Measurements from ENCODE around the gene ACO2. TPM values are rescaled to one million over a fixed set of nuclear protein-coding genes. Genes with fewer than 3 reads are reported as not detected.

Gene ACO2
- total and polyA plus RNA-seq, 2 of the 13 experiments (the other 11 are each of a cell fraction or from before 2014, with no cell fraction given): 19.2 to 45.6 TPM

DNA sequence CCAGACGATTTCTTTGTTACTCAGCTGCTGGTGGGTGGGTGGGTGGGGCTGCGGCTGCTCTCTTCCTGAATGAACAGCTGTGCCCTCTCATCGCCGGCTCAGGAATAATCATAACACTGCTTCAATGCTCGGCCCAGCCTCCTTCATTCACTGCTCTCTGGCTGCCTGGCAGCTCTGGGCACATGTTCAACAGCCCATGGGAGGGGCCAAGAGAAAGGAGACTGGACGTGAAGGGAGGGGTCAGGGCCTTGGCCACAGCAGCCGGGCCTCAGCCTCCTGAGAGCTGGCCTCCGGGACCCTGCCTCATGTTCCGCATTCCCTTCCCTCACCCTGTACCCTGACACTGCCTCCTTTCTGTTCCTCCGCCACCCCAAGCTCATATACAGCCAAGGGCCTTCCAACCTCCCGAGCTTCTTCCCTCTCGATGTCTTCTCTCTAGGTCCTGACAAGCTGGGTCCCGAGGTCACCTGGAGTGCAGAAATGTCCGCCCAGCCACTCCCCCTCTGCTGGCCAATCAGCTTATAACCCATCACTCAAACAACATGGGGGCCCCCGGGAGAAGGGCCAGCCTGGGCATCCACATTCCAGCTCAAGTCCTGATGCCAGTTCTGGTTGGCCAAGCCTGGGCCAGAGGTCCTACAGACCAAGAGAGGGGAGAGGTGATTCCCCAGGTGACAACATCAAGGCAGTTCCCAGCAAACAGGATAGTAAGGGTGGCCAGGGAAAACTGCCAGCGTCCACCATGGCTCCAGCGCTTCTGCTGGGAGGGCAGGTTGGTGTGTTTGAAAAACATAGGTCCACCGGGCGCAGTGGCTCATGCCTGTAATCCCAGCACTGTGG is 88.7 kb downstream of the ACO2 start (continued):
- TF ChIP-seq, protein P1, sequence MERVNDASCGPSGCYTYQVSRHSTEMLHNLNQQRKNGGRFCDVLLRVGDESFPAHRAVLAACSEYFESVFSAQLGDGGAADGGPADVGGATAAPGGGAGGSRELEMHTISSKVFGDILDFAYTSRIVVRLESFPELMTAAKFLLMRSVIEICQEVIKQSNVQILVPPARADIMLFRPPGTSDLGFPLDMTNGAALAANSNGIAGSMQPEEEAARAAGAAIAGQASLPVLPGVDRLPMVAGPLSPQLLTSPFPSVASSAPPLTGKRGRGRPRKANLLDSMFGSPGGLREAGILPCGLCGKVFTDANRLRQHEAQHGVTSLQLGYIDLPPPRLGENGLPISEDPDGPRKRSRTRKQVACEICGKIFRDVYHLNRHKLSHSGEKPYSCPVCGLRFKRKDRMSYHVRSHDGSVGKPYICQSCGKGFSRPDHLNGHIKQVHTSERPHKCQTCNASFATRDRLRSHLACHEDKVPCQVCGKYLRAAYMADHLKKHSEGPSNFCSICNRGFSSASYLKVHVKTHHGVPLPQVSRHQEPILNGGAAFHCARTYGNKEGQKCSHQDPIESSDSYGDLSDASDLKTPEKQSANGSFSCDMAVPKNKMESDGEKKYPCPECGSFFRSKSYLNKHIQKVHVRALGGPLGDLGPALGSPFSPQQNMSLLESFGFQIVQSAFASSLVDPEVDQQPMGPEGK (CRISPR knock-in tag; IDR thresholded peaks at IDR 0.05): peak; percentile 9; the same call in 1 of the 2 replicates
- TF ChIP-seq JARID2 (CRISPR knock-in tag; IDR thresholded peaks at IDR 0.05; ENCODE audit: insufficient replicate concordance) (no peak), GPN1 (CRISPR knock-in tag; IDR thresholded peaks at IDR 0.05; ENCODE audit: borderline replicate concordance) (no peak), KDM6A (CRISPR knock-in tag; IDR thresholded peaks at IDR 0.05; ENCODE audit: low read depth) (no peak), RXRB (CRISPR knock-in tag; IDR thresholded peaks at IDR 0.05; ENCODE audit: borderline replicate concordance) (peak; percentile 19; the same call in 1 of the 2 replicates), ZNF484 (CRISPR knock-in tag; IDR thresholded peaks at IDR 0.05; ENCODE audit: borderline replicate concordance, low read depth) (no peak), ZNF225 (CRISPR knock-in tag; IDR thresholded peaks at IDR 0.05) (0 out of 2 replicates have a peak, but pooled peaks have one; percentile 35), RXRA (CRISPR knock-in tag; IDR thresholded peaks at IDR 0.05) (peak; percentile 49; the same call in 1 of the 2 replicates), ZNF598 (CRISPR knock-in tag; IDR thresholded peaks at IDR 0.05; ENCODE audit: borderline replicate concordance) (0 out of 2 replicates have a peak, but pooled peaks have one; percentile 24), NBN (conservative IDR thresholded peaks at IDR 0.05) (no peak), FOXK1 (CRISPR knock-in tag; IDR thresholded peaks at IDR 0.05; ENCODE audit: borderline replicate concordance, low read depth) (no peak), KDM5B (CRISPR knock-in tag; IDR thresholded peaks at IDR 0.05; ENCODE audit: borderline replicate concordance) (peak; percentile 47; the same call in 1 of the 2 replicates), ZNF317 (CRISPR knock-in tag; IDR thresholded peaks at IDR 0.05) (no peak)
- TF ChIP-seq, protein P2, sequence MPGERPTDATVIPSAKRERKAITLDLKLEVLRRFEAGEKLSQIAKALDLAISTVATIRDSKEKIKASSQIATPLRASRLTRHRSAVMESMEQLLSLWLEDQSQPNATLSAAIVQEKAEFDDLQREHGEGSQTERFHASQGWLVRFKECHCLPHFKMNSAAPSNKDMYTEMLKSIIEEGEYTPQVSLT (CRISPR knock-in tag; IDR thresholded peaks at IDR 0.05; ENCODE audit: borderline replicate concordance, low read depth): no peak
- TF ChIP-seq, protein P3, sequence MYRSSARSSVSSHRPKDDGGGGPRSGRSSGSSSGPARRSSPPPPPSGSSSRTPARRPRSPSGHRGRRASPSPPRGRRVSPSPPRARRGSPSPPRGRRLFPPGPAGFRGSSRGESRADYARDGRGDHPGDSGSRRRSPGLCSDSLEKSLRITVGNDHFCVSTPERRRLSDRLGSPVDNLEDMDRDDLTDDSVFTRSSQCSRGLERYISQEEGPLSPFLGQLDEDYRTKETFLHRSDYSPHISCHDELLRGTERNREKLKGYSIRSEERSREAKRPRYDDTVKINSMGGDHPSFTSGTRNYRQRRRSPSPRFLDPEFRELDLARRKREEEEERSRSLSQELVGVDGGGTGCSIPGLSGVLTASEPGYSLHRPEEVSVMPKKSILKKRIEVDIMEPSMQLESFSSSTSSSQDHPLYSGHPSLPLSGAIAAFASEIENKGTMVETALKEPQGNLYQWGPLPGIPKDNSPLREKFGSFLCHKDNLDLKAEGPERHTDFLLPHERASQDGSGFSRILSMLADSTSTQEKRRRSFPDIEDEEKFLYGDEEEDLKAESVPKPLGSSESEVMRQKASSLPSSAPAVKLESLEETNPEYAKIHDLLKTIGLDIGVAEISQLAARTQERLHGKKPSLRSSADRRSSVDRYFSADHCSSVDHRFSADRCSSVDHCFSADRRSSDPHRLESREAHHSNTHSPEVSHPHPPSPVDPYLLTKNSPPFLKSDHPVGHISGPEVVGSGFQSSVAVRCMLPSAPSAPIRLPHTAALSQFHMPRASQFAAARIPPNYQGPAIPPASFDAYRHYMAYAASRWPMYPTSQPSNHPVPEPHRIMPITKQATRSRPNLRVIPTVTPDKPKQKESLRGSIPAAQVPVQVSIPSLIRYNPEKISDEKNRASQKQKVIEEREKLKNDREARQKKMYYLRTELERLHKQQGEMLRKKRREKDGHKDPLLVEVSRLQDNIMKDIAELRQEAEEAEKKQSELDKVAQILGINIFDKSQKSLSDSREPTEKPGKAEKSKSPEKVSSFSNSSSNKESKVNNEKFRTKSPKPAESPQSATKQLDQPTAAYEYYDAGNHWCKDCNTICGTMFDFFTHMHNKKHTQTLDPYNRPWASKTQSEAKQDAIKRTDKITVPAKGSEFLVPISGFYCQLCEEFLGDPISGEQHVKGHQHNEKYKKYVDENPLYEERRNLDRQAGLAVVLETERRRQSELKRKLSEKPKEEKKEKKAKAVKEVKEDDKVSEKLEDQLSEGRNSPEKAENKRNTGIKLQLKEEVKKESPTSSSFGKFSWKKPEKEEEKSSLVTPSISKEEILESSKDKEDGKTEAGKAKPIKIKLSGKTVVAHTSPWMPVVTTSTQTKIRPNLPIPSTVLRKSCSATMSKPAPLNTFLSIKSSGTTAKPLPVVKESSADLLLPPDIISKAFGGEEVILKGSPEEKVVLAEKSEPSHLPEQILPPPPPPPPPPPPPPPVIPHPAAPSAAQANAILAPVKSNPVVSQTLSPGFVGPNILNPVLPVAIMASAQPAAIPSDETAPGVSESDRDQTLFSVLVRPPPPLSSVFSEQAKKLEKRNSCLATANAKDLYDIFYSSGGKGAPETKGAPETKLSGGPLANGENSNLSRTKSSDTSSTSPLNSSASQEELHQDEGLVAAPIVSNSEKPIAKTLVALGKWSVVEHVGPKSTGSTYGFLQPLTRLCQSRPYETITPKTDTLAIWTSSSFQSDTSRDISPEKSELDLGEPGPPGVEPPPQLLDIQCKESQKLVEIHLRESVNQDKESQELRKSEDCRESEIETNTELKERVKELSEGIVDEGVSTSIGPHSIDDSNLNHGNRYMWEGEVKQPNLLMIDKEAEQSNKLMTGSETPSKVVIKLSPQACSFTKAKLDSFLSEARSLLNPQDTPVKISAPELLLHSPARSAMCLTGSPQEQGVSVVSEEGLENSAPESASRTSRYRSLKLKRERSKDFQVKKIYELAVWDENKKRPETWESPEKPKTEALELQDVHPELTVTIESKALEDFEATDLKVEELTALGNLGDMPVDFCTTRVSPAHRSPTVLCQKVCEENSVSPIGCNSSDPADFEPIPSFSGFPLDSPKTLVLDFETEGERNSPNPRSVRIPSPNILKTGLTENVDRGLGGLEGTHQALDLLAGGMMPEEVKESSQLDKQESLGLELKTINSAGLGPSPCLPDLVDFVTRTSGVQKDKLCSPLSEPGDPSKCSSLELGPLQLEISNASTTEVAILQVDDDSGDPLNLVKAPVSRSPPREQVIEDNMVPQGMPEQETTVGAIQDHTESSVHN (CRISPR knock-in tag; IDR thresholded peaks at IDR 0.05): no peak
- TF ChIP-seq, protein P4, sequence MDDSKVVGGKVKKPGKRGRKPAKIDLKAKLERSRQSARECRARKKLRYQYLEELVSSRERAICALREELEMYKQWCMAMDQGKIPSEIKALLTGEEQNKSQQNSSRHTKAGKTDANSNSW (CRISPR knock-in tag; IDR thresholded peaks at IDR 0.05; ENCODE audit: borderline replicate concordance): no peak

Measured in HepG2 (cell line).